Placental epithelial cell (primary cell): ENCODE data around the gene BPIFB3. TPM values are rescaled to one million over a fixed set of nuclear protein-coding genes. Genes with fewer than 3 reads are reported as not detected.

ENCODE experiments used
- total RNA-seq: library from RNA; depleted of rRNA; stranded (reverse); fragments of >200 nt; gene quantifications from 2 replicates; pipeline ENCODE4 v1.2.3, GENCODE V29; 2012

The BPIFB3 gene, protein sequence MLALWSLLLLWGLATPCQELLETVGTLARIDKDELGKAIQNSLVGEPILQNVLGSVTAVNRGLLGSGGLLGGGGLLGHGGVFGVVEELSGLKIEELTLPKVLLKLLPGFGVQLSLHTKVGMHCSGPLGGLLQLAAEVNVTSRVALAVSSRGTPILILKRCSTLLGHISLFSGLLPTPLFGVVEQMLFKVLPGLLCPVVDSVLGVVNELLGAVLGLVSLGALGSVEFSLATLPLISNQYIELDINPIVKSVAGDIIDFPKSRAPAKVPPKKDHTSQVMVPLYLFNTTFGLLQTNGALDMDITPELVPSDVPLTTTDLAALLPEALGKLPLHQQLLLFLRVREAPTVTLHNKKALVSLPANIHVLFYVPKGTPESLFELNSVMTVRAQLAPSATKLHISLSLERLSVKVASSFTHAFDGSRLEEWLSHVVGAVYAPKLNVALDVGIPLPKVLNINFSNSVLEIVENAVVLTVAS
- total RNA-seq, result not detected in 2 replicates

DNA sequence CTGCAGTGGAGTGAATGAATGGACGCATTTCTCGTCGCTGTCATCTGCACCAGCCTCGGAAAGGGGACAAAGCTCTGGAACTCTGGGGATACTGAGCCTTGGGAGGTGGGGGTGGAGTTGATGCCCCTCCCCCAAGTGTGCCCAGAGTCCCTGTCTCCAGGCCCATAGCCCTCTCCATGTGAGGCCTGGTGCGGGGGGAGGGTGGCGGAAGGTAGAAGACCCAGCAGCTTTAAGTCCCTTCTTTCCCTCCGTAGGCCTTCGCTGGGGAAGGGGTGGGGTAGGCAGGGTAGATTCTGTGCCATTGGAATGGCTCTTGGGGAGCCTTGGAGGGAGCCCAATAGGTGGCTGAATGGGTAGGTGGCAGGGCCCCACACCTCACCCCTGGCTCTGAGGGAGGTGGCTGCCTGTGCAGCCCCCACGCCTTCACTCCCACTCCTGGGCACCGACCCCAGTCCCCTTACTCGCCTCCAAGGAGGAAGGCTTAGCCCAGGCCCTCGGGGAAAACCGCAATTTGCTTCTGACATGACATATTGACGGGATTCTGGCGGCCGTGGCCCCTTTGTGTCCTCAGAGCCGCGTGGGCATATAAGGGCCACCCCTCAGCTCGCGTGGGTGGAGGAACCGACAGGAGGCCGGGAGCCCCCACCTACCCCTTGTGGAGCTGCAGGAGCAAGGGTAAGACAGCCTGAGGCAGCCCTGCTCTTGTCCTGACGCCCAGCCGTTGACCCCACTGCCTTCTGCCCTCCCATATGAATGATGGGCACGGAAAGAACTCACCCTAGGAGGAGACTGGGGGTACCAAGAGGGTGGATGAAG, at the start of gene BPIFB3:
Gene BPIFB3 (plus strand): TSS at position 613 of the 816 bp plus-strand sequence. CDS start 1,533 bp downstream, outside the sequence.

DNA sequence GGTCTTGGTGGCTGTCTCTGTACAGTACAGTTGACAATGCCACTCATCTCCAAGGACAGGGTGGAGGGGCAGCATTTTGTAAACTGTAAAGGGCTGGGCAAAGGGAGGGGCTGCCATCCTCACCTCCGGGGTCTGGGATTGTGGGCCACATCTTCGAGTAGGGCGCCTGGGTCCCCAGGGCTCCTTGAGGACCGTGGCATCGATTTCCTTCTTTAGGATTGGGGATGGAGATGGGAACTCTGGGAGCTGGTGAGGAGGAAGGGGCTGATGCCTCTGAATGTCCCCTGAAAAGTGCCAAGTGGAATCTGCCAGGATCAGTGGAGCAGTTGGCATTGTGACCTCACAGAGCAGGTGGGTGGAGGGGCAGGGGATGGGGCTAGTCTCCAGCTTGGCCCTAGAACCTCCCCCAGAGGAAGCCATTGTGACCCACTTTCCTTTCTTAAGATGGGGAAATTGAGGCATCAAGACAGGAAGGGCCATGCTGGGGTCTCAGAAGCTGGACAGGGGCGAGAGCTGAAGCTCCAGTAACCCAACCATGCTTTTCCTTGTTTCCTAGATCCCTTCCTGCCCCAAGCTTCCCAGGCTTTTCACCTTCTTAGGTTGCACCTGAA, 49.5 kb upstream of the BPIFB3 start, which contains the start of gene SUN5:
Gene SUN5 (minus strand): TSS at position 293 of the 611 bp plus-strand sequence. CDS start 93 bp downstream, at position 200.

DNA sequence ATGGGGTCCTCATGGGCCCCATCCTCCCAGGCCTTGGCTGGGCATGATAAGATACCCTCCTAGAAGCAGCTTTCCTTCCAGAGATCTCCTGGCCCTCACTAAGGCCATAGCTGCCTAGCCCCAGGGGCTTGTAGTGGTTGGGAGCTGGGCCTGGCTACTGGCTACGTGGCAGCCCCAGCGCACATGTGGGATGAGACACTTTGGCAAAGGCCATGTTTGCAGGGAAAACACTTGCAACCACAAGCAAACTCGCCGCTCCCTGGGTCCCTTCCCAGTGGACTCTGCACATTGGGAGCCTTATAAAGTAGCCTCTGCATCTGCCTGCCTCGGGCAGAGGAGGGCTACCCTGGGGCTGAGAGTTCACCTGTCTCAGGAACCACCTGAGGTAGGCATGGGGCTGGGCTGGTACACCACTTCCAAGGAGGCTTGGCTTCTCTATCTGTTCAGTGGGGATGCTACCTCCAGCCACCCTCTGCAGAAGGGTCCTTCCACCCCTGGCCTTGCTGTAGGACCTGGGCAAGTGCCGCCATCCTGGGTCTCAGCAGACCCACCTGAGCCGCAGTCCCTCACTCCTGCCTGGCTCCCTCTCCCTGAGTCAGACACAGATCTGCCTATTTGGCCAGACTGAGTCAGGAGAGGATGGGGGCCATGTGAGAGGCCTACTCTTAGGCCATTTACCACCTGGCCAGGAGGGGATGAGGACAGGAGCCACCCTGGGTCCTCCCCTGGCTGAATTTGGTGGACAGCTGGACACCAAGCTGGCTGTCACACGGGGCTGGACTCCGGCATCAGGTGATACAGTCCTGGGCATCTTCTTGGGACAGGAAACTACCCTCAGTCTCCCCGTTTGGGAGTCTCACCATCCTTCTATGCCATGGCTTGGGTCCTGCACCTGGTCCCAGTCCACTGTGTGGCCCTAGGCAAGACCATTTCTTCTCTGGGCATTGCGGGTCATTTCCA, 46.0 kb upstream of the BPIFB3 start, which contains the start of gene BPIFB2:
Gene BPIFB2 (plus strand): TSS at position 329 of the 960 bp plus-strand sequence. CDS start 871 bp downstream, outside the sequence.

DNA sequence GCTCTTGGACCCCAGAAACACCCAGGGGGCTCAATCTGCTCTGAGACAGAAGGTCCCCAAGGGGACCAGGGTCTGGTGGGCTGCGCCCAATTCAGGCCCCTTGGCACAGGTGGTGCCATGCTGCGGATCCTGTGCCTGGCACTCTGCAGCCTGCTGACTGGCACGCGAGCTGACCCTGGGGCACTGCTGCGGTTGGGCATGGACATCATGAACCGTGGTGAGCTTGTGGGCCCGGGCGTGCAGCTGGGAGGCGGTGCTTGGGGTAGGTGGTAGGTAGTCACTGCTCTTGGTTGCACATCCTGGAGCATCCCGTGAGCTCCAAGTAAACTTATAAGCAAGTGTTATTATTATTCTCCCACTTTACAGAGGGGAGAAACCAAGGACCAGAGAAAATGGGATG, 22.2 kb upstream of the BPIFB3 start, which contains the start of gene BPIFB6:
Gene BPIFB6 (plus strand): TSS at position 118 of the 400 bp plus-strand sequence. CDS start 0 bp downstream, at position 118.

DNA sequence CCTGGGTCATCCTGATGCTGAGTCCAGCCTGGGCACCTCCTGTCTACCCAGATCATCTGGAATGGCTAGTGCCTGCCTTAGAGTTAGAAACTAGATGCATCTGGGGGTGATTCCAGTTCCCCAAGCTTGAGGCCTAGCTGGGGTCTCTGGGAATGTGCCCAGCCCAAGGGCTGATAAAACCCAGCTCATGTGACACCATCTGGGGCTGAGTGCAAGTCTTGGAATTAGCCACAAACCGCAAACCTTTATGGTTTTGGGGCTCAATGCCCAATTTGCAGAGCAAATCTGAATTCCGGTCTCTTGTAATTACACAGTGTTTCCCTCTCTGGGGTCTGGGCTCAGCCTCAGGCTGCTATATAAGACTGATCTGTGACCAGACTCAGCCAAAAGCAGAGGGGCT, 25.6 kb downstream of the BPIFB3 start, which contains the start of gene BPIFB4:
Gene BPIFB4 (plus strand): TSS at position 385 of the 400 bp plus-strand sequence. CDS start 1,884 bp downstream, outside the sequence.

Other genes with a start within 250 kb of the BPIFB3 start
- gene MAPRE1, start 233.9 kb upstream of the BPIFB3 start, total RNA-seq, result 41.2 and 85.8 TPM in 2 replicates
- not detected in 2 replicates for gene EFCAB8, start 195.0 kb upstream of the BPIFB3 start, total RNA-seq
- not detected in 2 replicates for gene SUN5, start 49.5 kb upstream of the BPIFB3 start, total RNA-seq
- not detected in 2 replicates for gene BPIFB2, start 46.2 kb upstream of the BPIFB3 start, total RNA-seq
- gene BPIFB6, start 22.3 kb upstream of the BPIFB3 start, total RNA-seq, result not detected in 2 replicates
- gene BPIFB4, start 25.7 kb downstream of the BPIFB3 start, total RNA-seq, result not detected in 2 replicates
- gene BPIFA2, start 114.3 kb downstream of the BPIFB3 start, total RNA-seq, result not detected in 2 replicates
- not detected in 2 replicates for gene BPIFA3, start 163.4 kb downstream of the BPIFB3 start, total RNA-seq
- gene BPIFA1, start 182.1 kb downstream of the BPIFB3 start, total RNA-seq, result not detected in 2 replicates
- not detected in 2 replicates for gene BPIFB1, start 229.3 kb downstream of the BPIFB3 start, total RNA-seq